Brain microvascular endothelial cell (primary cell): ENCODE measurements around the gene RCN1.

Source experiments
- DNase-seq: peaks from one replicate; pipeline ENCODE4 v3.0.0-alpha.2; 2020
- H3K27ac ChIP-seq: fragments of 250-450 bp; sonication (Bioruptor Pico); 2 replicates; pipeline ENCODE4 v1.5.1; 2020; ENCODE audit warnings: mild to moderate bottlenecking, moderate library complexity
- H3K27me3 ChIP-seq: fragments of 250-450 bp; sonication (Bioruptor Pico); replicated peaks from 2 replicates; pipeline ENCODE4 v1.5.1; 2020; ENCODE audit warnings: mild to moderate bottlenecking
- H3K36me3 ChIP-seq: fragments of 250-450 bp; sonication (Bioruptor Pico); replicated peaks from 2 replicates; pipeline ENCODE4 v1.5.1; 2020; ENCODE audit warnings: mild to moderate bottlenecking
- H3K4me3 ChIP-seq: 2 replicates; pipeline ENCODE4 v1.5.1; 2011; ENCODE audit warnings: low read depth, mild to moderate bottlenecking, control low read depth, low read length, moderate library complexity
- in situ Hi-C: cut with HindIII; loops from 2 replicates; pipeline ENCODE4 v1.10.0; 2017; ENCODE audit warnings: low sequenced_read_pairs, low pct_ligation_motif_present
- TF ChIP-seq, protein P1 (sequence below): IDR thresholded peaks from 2 replicates; pipeline ENCODE4 v1.5.1; 2011; ENCODE audit warnings: low read depth, mild to moderate bottlenecking, moderate library complexity, low read length, control low read depth, inconsistent platforms; ENCODE audit errors: missing control alignments

RCN1 gene

GRCh38 chr11:32143378-32143777, 52.5 kb downstream of the RCN1 start:
- Histone ChIP-seq H3K27me3 (no peaks in the 10 kb centered on the region), H3K36me3 (no peaks in the 10 kb centered on the region), H3K4me3 (no peak overlapping the region), H3K27ac (no peak overlapping the region)
- no peak for DNase-seq
- in situ Hi-C loops, result no loop called here
- TF ChIP-seq, protein P1, sequence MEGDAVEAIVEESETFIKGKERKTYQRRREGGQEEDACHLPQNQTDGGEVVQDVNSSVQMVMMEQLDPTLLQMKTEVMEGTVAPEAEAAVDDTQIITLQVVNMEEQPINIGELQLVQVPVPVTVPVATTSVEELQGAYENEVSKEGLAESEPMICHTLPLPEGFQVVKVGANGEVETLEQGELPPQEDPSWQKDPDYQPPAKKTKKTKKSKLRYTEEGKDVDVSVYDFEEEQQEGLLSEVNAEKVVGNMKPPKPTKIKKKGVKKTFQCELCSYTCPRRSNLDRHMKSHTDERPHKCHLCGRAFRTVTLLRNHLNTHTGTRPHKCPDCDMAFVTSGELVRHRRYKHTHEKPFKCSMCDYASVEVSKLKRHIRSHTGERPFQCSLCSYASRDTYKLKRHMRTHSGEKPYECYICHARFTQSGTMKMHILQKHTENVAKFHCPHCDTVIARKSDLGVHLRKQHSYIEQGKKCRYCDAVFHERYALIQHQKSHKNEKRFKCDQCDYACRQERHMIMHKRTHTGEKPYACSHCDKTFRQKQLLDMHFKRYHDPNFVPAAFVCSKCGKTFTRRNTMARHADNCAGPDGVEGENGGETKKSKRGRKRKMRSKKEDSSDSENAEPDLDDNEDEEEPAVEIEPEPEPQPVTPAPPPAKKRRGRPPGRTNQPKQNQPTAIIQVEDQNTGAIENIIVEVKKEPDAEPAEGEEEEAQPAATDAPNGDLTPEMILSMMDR, result no peak

DNA sequence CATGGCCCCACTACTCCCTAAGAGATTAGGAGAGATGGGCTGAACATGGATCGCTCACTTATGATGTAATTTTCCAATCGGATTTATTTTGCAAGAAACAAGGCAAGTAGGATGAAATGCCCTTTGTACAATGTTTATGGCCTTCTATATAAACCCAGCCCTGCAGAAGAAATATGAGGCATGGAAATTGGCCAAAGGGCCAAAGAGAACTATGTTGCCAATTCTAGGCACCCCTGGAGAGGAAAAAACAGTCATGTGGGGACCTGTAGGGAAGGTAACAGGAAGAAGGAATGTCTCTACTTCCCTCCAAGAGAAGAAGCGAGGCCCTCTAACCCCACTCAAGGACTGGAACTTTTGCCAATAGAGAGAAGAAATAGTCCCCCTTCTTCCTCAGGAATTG, 54.4 kb downstream of the RCN1 start:
- in situ Hi-C loops, result no loop called here

DNA sequence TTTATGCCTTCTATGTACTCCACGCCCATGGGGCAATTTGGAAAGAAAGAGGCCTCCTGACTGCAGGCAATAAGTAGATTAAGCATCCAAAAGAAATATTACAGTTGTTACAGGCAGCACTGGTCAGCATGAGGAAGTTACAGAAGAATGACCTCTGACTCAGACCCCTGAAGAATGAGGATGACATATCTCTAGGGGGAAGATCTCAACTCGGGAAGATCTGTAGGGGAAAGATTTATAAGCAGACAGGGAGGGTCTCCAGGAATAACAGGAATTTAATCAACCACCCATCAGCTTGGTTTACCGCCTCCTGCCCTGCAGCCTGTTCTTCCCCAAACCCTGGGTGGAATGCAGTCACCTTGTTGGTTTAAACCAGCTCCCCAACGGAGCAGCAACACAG, 58.0 kb downstream of the RCN1 start:
- Histone ChIP-seq H3K27ac (no peak overlapping the region), H3K27me3 (no peaks in the 10 kb centered on the region), H3K4me3 (no peak overlapping the region), H3K36me3 (no peaks in the 10 kb centered on the region)
- DNase-seq, result no peak
- TF ChIP-seq, protein P1, result no peak
- in situ Hi-C loops, result no loop called here

More for the DNA sequence above, 54.4 kb downstream of the RCN1 start:
- TF ChIP-seq, protein P1, result no peak
- no peak overlapping the region for H3K27ac ChIP-seq
- H3K27me3 ChIP-seq, result no peaks in the 10 kb centered on the region
- DNase-seq, result no peak
- no peak overlapping the region for H3K4me3 ChIP-seq
- H3K36me3 ChIP-seq, result no peaks in the 10 kb centered on the region

- in situ Hi-C loops, result no loop called here
- DNase-seq, result no peak
- Histone ChIP-seq H3K36me3 (no peaks in the 10 kb centered on the region), H3K27ac (no peak overlapping the region), H3K27me3 (no peaks in the 10 kb centered on the region), H3K4me3 (no peak overlapping the region)
- TF ChIP-seq, protein P1, result no peak
Measured at GRCh38 chr11:32149748-32150147, 58.9 kb downstream of the RCN1 start.

GRCh38 chr11:32151027-32151426, 60.2 kb downstream of the RCN1 start:
- no peaks in the 10 kb centered on the region for H3K27me3 ChIP-seq
- no peak overlapping the region for H3K4me3 ChIP-seq
- no peak overlapping the region for H3K27ac ChIP-seq
- TF ChIP-seq, protein P1, result no peak
- no peaks in the 10 kb centered on the region for H3K36me3 ChIP-seq
- DNase-seq, result no peak
- in situ Hi-C loops, result no loop called here

- H3K27ac ChIP-seq, result no peak overlapping the region
- DNase-seq, result no peak
- in situ Hi-C loops, result no loop called here
- no peaks in the 10 kb centered on the region for H3K36me3 ChIP-seq
- no peak overlapping the region for H3K4me3 ChIP-seq
- TF ChIP-seq, protein P1, result no peak
- no peaks in the 10 kb centered on the region for H3K27me3 ChIP-seq
Measured at GRCh38 chr11:32152216-32152615, 61.3 kb downstream of the RCN1 start.
